Lower leg skin (tissue), 4 donors: ENCODE data around the gene ABCG1. TPM values are rescaled to one million over a fixed set of nuclear protein-coding genes. Genes with fewer than 3 reads are reported as not detected.
A peak's percentile ranks its signal among the peaks of the same experiment; 100 is the strongest.

ENCODE experiments used
- DNase-seq, 2 donors: peaks; one replicate each; pipeline ENCODE4 v3.0.0-alpha.2; 2019; ENCODE audit warnings: low spot score in 2 of 2
- H3K4me3 ChIP-seq: fragments of 200-600 bp; sonication (generic); 2 replicates; pipeline ENCODE4 v1.5.1; 2017; ENCODE audit warnings: mild to moderate bottlenecking, low read depth; ENCODE audit not compliant: poor library complexity, severe bottlenecking
- CTCF ChIP-seq, 3 donors: fragments of 450-650 bp; IDR thresholded peaks; one replicate each; pipeline ENCODE4 v1.5.1; 2016; ENCODE audit warnings: antibody characterized with exemption in 3 of 3, mild to moderate bottlenecking in 3 of 3, moderate library complexity in 2 of 3
- POLR2A ChIP-seq, 2 donors: fragments of 450-650 bp; IDR thresholded peaks; one replicate each; pipeline ENCODE4 v1.6.1; 2016 to 2017; ENCODE audit warnings: antibody characterized with exemption in 2 of 2, mild to moderate bottlenecking in 1 of 2, moderate library complexity in 1 of 2
- WGBS, 2 donors: methylation state at CpG; one replicate each; pipeline ENCODE4 v1.1.5; 2018; 5-methylcytosine and 5-hydroxymethylcytosine counted together
- intact Hi-C: fragments of 100-400 bp; cut with DNase I; formaldehyde crosslinking; loops from one replicate; pipeline ENCODE4 v1.15.0; 2023; ENCODE audit warnings: low total_unique reads
- total RNA-seq, 4 donors: library from RNA; depleted of rRNA; stranded (reverse); fragments of >200 nt; gene quantifications; one replicate each; pipeline ENCODE4 v1.1.0, GENCODE V29; 2016

Gene ABCG1
- total RNA-seq, 4 donors from 2014 or later: 49.4 to 80.2 (median 52.7) TPM

GRCh38 chr21:42309753-42310213 lies 90.8 kb downstream of the ABCG1 start:
- no peak overlapping the region for H3K4me3 ChIP-seq
- peak in 1 of 2 donors; percentile 93 for DNase-seq
- TF ChIP-seq CTCF (IDR thresholded peaks at IDR 0.05) (no peak), POLR2A (IDR thresholded peaks at IDR 0.05) (no peak)
- 12 to 14% methylated on average over 22 of the region's 22 CpGs for WGBS, 2 donors
- intact Hi-C loops: loop anchor here (10.0 kb wide), 1 partner anchor 135 kb away; no protein-coding TSS in a partner anchor

- peak in 1 of 2 donors; percentile 87 for DNase-seq
- 50 to 63% methylated on average over 10 to 12 of the region's 12 CpGs for WGBS, 2 donors
- no peak overlapping the region for H3K4me3 ChIP-seq
- TF ChIP-seq CTCF (IDR thresholded peaks at IDR 0.05) (no peak), POLR2A (IDR thresholded peaks at IDR 0.05) (no peak)
- intact Hi-C loops: loop anchor here (10.0 kb wide), 1 partner anchor 134 kb away; no protein-coding TSS in a partner anchor
Observed at GRCh38 chr21:42310411-42311001, 91.6 kb downstream of the ABCG1 start.

- WGBS, 2 donors: 91 to 95% methylated on average over 14 of the region's 14 CpGs
- no peak overlapping the region for H3K4me3 ChIP-seq
- DNase-seq: peak in 1 of 2 donors; percentile 78
- TF ChIP-seq CTCF (IDR thresholded peaks at IDR 0.05): no peak
- no peak for TF ChIP-seq POLR2A (IDR thresholded peaks at IDR 0.05)
- intact Hi-C loops: loop anchor here (10.0 kb wide), 1 partner anchor 134 kb away; no protein-coding TSS in a partner anchor
Observed at GRCh38 chr21:42311160-42311559, 92.2 kb downstream of the ABCG1 start.

GRCh38 chr21:42311816-42312625 lies 93.1 kb downstream of the ABCG1 start:
- intact Hi-C loops: loop anchor here (10.0 kb wide), 1 partner anchor 133 kb away; no protein-coding TSS in a partner anchor
- 85 to 87% methylated on average over 19 to 21 of the region's 21 CpGs for WGBS, 2 donors
- DNase-seq: peak in 1 of 2 donors; percentile 80
- TF ChIP-seq CTCF (IDR thresholded peaks at IDR 0.05) (no peak), POLR2A (IDR thresholded peaks at IDR 0.05) (no peak)
- H3K4me3 ChIP-seq: no peak overlapping the region

GRCh38 chr21:42312626-42313104 lies 93.7 kb downstream of the ABCG1 start:
- DNase-seq: peak in 1 of 2 donors; percentile 76
- intact Hi-C loops: loop anchor here (10.0 kb wide), 1 partner anchor 132 kb away; no protein-coding TSS in a partner anchor
- WGBS, 2 donors: 80 to 84% methylated on average over 8 to 13 of the region's 16 CpGs
- TF ChIP-seq POLR2A (IDR thresholded peaks at IDR 0.05) (no peak), CTCF (IDR thresholded peaks at IDR 0.05) (no peak)
- H3K4me3 ChIP-seq: no peak overlapping the region
